H54 (cell line): ENCODE measurements around the gene CRYBG2.

ENCODE experiments used
- DNase-seq: peaks from one replicate; pipeline ENCODE4 v3.0.0; 2011; ENCODE audit warnings: low spot score, mixed read lengths; ENCODE audit not compliant: insufficient read length
- FAIRE-seq: peaks from 3 replicates; lab custom pipeline; 2011; peaks lifted over from hg19 to GRCh38; lab: Jason Lieb, UNC
- POLR2A ChIP-seq: IDR thresholded peaks from 2 replicates; pipeline ENCODE4 v1.6.1; 2011; ENCODE audit warnings: low read depth, mild to moderate bottlenecking, low read length

Gene CRYBG2

GRCh38 chr1:26363549-26364448, 9.9 kb upstream of the CRYBG2 start:
- no peak for TF ChIP-seq POLR2A
- FAIRE-seq, result no peak
- DNase-seq, result peak; percentile 40

GRCh38 chr1:26362331-26362730, 8.4 kb upstream of the CRYBG2 start:
- DNase-seq (no peak), FAIRE-seq (no peak)
- no peak for TF ChIP-seq POLR2A

GRCh38 chr1:26361605-26362122, 7.7 kb upstream of the CRYBG2 start:
- DNase-seq (no peak), FAIRE-seq (no peak)
- TF ChIP-seq POLR2A, result no peak

- DNase-seq, result no peak
- no peak for FAIRE-seq
- no peak for TF ChIP-seq POLR2A
Observed at GRCh38 chr1:26360807-26361604, 7.1 kb upstream of the CRYBG2 start.

- FAIRE-seq (no peak), DNase-seq (no peak)
- TF ChIP-seq POLR2A, result no peak
Observed at GRCh38 chr1:26359981-26360806, 6.3 kb upstream of the CRYBG2 start.

- FAIRE-seq (no peak), DNase-seq (no peak)
- TF ChIP-seq POLR2A, result no peak
Observed at GRCh38 chr1:26358411-26359384, 4.8 kb upstream of the CRYBG2 start.

GRCh38 chr1:26357121-26357602, 3.2 kb upstream of the CRYBG2 start:
- DNase-seq (peak; percentile 49), FAIRE-seq (no peak)
- no peak for TF ChIP-seq POLR2A

- TF ChIP-seq POLR2A, result no peak
- no peak for FAIRE-seq
Observed at GRCh38 chr1:26356106-26356505, 2.2 kb upstream of the CRYBG2 start.

GRCh38 chr1:26354972-26355371, 1.0 kb upstream of the CRYBG2 start:
- FAIRE-seq (no peak), DNase-seq (no peak)
- TF ChIP-seq POLR2A, result no peak

More at GRCh38 chr1:26356106-26356505, 2.2 kb upstream of the CRYBG2 start:
- DNase-seq, result no peak

GRCh38 chr1:26353210-26353859, 595 bp downstream of the CRYBG2 start:
- DNase-seq (no peak), FAIRE-seq (no peak)
- no peak for TF ChIP-seq POLR2A

GRCh38 chr1:26352338-26352679, 1.6 kb downstream of the CRYBG2 start:
- DNase-seq, result no peak
- no peak for TF ChIP-seq POLR2A
- no peak for FAIRE-seq
